Renal pelvis (tissue), 3 donors: ENCODE data around the gene COLEC11. TPM values are rescaled to one million over a fixed set of nuclear protein-coding genes. Genes with fewer than 3 reads are reported as not detected.

Source experiments
- polyA plus RNA-seq, 3 donors: library from polyadenylated mRNA; unstranded; fragments of 120-200 nt; gene quantifications; one replicate each; pipeline ENCODE4 v1.2.1, GENCODE V29; 2013; ENCODE audit not compliant: insufficient read length in 3 of 3

Gene COLEC11
- polyA plus RNA-seq, 3 donors = 2.4 to 6.5 (median 2.7) TPM

Other genes starting within 250 kb of the COLEC11 start
- 10 to 100 TPM; 23.2 to 28.4 (median 26.5) TPM for gene EIPR1, start 217.3 kb upstream of the COLEC11 start, polyA plus RNA-seq
- 100 to 1,000 TPM in 1 of 3 donors, 10 to 100 TPM in 2; 73.6 to 110 (median 95.8) TPM for gene TRAPPC12, start 215.4 kb upstream of the COLEC11 start, polyA plus RNA-seq
- 10 to 100 TPM; 70.3 to 77.0 (median 76.4) TPM for gene ADI1, start 75.6 kb upstream of the COLEC11 start, polyA plus RNA-seq
- gene RNASEH1, start 36.8 kb upstream of the COLEC11 start, polyA plus RNA-seq = 10 to 100 TPM; 18.6 to 20.6 (median 19.8) TPM
- gene RPS7, start 19.9 kb upstream of the COLEC11 start, polyA plus RNA-seq = 1,000 to 10,000 TPM; 1,593 to 1,802 (median 1,659) TPM
- gene ALLC, start 63.1 kb downstream of the COLEC11 start, polyA plus RNA-seq = not detected
- gene DCDC2C, start 108.5 kb downstream of the COLEC11 start, polyA plus RNA-seq = under 1 TPM in 1 of 3 donors, not detected in 2; 0.50 TPM